CD4-positive, alpha-beta T cell (primary cell): ENCODE results near the gene DENND1A. TPM values are rescaled to one million over a fixed set of nuclear protein-coding genes. Genes with fewer than 3 reads are reported as not detected.

Source experiments
- ATAC-seq: fragments of 200-7000 bp; cut with Tn5 transposase; one replicate; pipeline ENCODE4 v1.10.0; 2022; ENCODE audit warnings: mild to moderate bottlenecking; ENCODE audit not compliant: poor library complexity
- CTCF ChIA-PET: fragments of 350-600 bp; sonication (Branson Sonifier 250); formaldehyde crosslinking; loops from one replicate; lab custom pipeline; 2021; ENCODE audit warnings: antibody characterized with exemption, inconsistent platforms; lab: Charles Lee
- POLR2A ChIA-PET: fragments of 350-600 bp; sonication (Branson Sonifier 250); formaldehyde crosslinking; loops from one replicate; lab custom pipeline; 2021; ENCODE audit warnings: antibody characterized with exemption, inconsistent platforms; lab: Charles Lee
- DNase-seq, 14 experiments: peaks; one replicate each; pipeline ENCODE4 v3.0.0-alpha.2; 2013 to 2020; ENCODE audit warnings: mixed read lengths in 2 of 14
- H3K27ac ChIP-seq, 2 donors: one replicate each; pipeline versions ENCODE4 v1.5.1 to v1.7.0; 2013; ENCODE audit warnings: low read length in 2 of 2, low read depth in 1 of 2, mild to moderate bottlenecking in 1 of 2
- H3K27me3 ChIP-seq, 2 experiments: 1 replicate in 1 of 2; 2 replicates in 1 of 2; pipeline versions ENCODE4 v1.6.1 to v1.7.0; 2013; ENCODE audit warnings: low read length in 2 of 2, control low read depth in 1 of 2, mild to moderate bottlenecking in 1 of 2, moderate library complexity in 1 of 2; ENCODE audit not compliant: insufficient read depth in 2 of 2, control insufficient read depth in 1 of 2
- H3K36me3 ChIP-seq: one replicate; pipeline ENCODE4 v1.6.1; 2013; ENCODE audit warnings: low read length, control low read depth; ENCODE audit not compliant: insufficient read depth
- H3K4me1 ChIP-seq: one replicate; pipeline ENCODE4 v1.6.1; 2013; ENCODE audit warnings: low read length, control low read depth; ENCODE audit not compliant: insufficient read depth
- H3K4me3 ChIP-seq: one replicate; pipeline ENCODE4 v1.5.1; 2013; ENCODE audit warnings: mild to moderate bottlenecking, low read length, moderate library complexity
- H3K9me3 ChIP-seq, 2 experiments: 1 replicate in 1 of 2; 2 replicates in 1 of 2; pipeline versions ENCODE4 v1.6.1 to v1.7.0; 2013; ENCODE audit warnings: low read length in 2 of 2, mild to moderate bottlenecking in 2 of 2, control low read depth in 1 of 2, moderate library complexity in 1 of 2; ENCODE audit not compliant: control insufficient read depth in 1 of 2, insufficient read depth in 1 of 2
- H3K27ac Mint-ChIP-seq: one replicate; pipeline ENCODE4 v1.8.0; 2020; ENCODE audit warnings: mixed read lengths
- H3K27me3 Mint-ChIP-seq: one replicate; pipeline ENCODE4 v1.8.0; 2021; ENCODE audit warnings: mixed read lengths
- H3K36me3 Mint-ChIP-seq: one replicate; pipeline ENCODE4 v1.8.0; 2021; ENCODE audit warnings: low read depth, mixed read lengths
- H3K4me1 Mint-ChIP-seq: one replicate; pipeline ENCODE4 v1.8.0; 2021; ENCODE audit warnings: low read depth, mixed read lengths
- H3K4me3 Mint-ChIP-seq: one replicate; pipeline ENCODE4 v1.8.0; 2020; ENCODE audit warnings: mild to moderate bottlenecking, mixed read lengths
- H3K9me3 Mint-ChIP-seq: one replicate; pipeline ENCODE4 v1.8.0; 2020; ENCODE audit warnings: mixed read lengths
- intact Hi-C, 2 experiments: fragments of 100-400 bp; cut with DNase I in 1 of 2; cut with micrococcal nuclease in 1 of 2; formaldehyde crosslinking; loops; one replicate each; pipeline versions ENCODE4 v1.15.1 to v1.9.0; 2023 to 2025; cut with DNase I, micrococcal nuclease
- total RNA-seq, 174 experiments: library from RNA in 2 of 174; stranded (reverse) in 2 of 174; gene quantifications; one replicate each; pipeline ENCODE4 v1.2.3 and lab custom pipeline; 2021 to 2026
- TF ChIP-seq, protein P1 (sequence below): fragments of 200-600 bp; IDR thresholded peaks from one replicate; pipeline ENCODE4 v1.8.0; 2022; ENCODE audit warnings: antibody characterized with exemption, mild to moderate bottlenecking

DENND1A gene
- total RNA-seq, 2 experiments from 2014 or later: 20.0 to 20.6 TPM

DNA sequence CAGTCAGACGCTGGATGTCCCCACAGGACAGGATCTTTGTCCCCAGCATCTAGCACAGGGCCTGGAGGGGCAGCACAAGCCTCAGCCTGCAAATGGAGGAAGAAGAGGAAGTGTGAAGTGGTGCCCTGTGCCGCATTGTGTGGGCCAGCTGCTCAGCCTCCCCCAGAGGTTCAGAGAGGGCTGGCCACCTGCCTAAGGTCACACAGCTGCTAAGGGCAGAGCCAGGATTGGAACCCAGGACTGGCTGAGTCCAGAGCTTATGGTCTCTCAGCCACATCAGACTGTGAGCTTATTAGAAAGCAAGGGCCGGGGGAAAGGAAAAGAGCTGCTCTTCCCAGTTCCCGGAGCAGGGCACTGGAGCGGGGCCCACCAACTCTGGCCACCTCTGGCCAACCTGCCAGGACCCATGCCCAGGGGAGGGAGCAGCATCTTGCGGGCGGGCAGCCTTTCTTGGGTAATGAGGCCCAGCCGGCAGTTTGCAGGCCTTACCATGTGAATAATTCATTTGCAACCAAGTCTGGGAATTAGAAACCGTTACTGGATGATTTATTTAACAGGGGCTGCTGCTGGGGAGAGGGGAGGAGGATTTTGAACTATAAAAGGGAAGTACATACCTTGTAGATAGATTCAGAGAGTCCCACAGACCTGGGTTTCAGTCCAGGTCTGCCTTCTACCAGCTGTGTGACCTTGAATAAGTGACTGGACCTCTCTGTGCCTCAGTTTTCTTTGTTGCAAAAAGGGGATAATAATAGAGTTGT, 585.6 kb downstream of the DENND1A start:
- no peaks in the 10 kb centered on the region for H3K27me3 Mint-ChIP-seq
- ChIA-PET POLR2A (no interaction called here), CTCF (no interaction called here)
- H3K4me3 Mint-ChIP-seq: no peak overlapping the region
- H3K4me3 ChIP-seq: no peak overlapping the region
- H3K4me1 ChIP-seq: peaks cover 18% of the 10 kb centered on the region
- no peak overlapping the region for H3K27ac ChIP-seq
- DNase-seq: no peak
- H3K27ac Mint-ChIP-seq: no peak overlapping the region
- TF ChIP-seq, protein P1, sequence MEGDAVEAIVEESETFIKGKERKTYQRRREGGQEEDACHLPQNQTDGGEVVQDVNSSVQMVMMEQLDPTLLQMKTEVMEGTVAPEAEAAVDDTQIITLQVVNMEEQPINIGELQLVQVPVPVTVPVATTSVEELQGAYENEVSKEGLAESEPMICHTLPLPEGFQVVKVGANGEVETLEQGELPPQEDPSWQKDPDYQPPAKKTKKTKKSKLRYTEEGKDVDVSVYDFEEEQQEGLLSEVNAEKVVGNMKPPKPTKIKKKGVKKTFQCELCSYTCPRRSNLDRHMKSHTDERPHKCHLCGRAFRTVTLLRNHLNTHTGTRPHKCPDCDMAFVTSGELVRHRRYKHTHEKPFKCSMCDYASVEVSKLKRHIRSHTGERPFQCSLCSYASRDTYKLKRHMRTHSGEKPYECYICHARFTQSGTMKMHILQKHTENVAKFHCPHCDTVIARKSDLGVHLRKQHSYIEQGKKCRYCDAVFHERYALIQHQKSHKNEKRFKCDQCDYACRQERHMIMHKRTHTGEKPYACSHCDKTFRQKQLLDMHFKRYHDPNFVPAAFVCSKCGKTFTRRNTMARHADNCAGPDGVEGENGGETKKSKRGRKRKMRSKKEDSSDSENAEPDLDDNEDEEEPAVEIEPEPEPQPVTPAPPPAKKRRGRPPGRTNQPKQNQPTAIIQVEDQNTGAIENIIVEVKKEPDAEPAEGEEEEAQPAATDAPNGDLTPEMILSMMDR: no peak
- peaks cover 25% of the 10 kb centered on the region for H3K4me1 Mint-ChIP-seq
- no peaks in the 10 kb centered on the region for H3K9me3 ChIP-seq
- no peaks in the 10 kb centered on the region for H3K36me3 Mint-ChIP-seq
- no peaks in the 10 kb centered on the region for H3K9me3 Mint-ChIP-seq
- ATAC-seq: no peak
- H3K27me3 ChIP-seq: no peaks in the 10 kb centered on the region
- intact Hi-C loops: no loop called here
- no peaks in the 10 kb centered on the region for H3K36me3 ChIP-seq

DNA sequence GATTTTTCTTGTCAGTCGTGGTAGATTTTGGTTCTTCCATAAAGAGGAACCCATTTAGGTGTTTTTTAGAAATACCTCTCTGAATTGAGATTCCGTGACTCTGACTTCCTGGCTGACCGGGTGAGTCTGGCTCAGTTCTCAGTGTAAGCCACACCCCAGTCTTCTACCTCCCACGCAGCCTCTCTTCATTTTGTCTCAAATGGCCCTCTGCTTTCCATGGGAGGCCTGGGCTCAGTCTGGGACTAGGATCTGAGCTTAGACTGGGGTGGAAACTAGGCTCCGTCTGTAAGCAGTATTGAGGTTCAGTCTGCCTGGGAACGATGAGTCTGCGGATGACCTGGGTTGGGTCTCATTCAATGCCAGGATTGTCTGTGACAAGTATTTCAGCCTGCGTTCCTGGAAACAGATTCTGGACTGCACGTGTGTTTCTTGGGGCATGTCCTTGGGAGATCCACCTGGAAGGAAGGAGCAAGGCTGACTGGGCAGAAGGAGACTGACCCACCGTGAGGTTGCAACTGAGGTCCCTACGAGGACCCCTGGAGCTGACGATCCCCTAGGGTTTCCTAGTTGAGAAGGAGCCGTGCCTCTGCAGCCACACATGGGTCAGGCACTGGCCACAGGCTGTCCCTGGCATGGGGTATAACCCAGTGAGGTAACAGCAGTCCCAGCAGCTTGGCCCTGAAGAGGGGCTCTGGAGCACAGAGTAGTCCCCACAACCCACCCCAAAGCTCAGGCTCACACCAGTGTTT, 586.3 kb downstream of the DENND1A start:
- Histone ChIP-seq H3K36me3 (no peaks in the 10 kb centered on the region), H3K4me1 (peaks cover 25% of the 10 kb centered on the region), H3K27me3 (no peaks in the 10 kb centered on the region), H3K9me3 (no peaks in the 10 kb centered on the region), H3K27ac (no peak overlapping the region), H3K4me3 (no peak overlapping the region)
- intact Hi-C loops: no loop called here
- Mint-ChIP-seq H3K27me3 (no peaks in the 10 kb centered on the region), H3K9me3 (no peaks in the 10 kb centered on the region), H3K36me3 (no peaks in the 10 kb centered on the region), H3K4me3 (no peak overlapping the region), H3K4me1 (peaks cover 32% of the 10 kb centered on the region), H3K27ac (no peak overlapping the region)
- ATAC-seq: no peak
- ChIA-PET POLR2A (no interaction called here), CTCF (no interaction called here)
- TF ChIP-seq, protein P1: no peak
- no peak for DNase-seq

DNA sequence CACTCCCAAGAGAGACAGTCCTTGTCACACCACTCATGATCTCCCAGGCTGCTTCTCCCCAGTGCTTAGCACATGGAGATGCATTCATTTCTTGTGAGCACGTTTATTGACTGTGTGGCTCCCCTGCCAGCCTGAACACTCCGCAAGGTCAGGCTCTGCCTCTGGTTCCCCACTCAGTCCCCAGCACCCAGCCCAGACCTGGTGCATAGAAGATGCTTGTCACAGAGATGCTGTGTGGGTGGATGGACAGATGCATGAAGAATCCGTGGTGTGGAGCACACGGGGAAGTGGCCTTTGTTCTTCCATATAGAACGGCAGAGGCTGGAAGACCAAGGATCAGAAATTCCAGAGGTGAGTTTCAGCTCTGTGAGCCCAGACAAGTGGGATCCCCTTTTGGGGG, 587.7 kb downstream of the DENND1A start:
- Mint-ChIP-seq H3K36me3 (no peaks in the 10 kb centered on the region), H3K4me3 (no peak overlapping the region), H3K27ac (no peak overlapping the region), H3K4me1 (peaks cover 36% of the 10 kb centered on the region), H3K27me3 (no peaks in the 10 kb centered on the region), H3K9me3 (no peaks in the 10 kb centered on the region)
- H3K9me3 ChIP-seq: no peaks in the 10 kb centered on the region
- intact Hi-C loops: no loop called here
- TF ChIP-seq, protein P1: no peak
- no peaks in the 10 kb centered on the region for H3K36me3 ChIP-seq
- H3K27ac ChIP-seq: no peak overlapping the region
- CTCF ChIA-PET: no interaction called here
- POLR2A ChIA-PET: no interaction called here
- H3K4me3 ChIP-seq: no peak overlapping the region
- H3K4me1 ChIP-seq: peaks cover 29% of the 10 kb centered on the region
- DNase-seq (no peak), ATAC-seq (no peak)
- no peaks in the 10 kb centered on the region for H3K27me3 ChIP-seq
